CD14-positive monocyte (primary cell): Measurements from ENCODE around the gene ULK4. TPM values are rescaled to one million over a fixed set of nuclear protein-coding genes. Genes with fewer than 3 reads are reported as not detected.
A peak's percentile ranks its signal among the peaks of the same experiment; 100 is the strongest.

ENCODE experiments used
- DNase-seq, 3 donors: peaks; one replicate each; pipeline ENCODE4 v3.0.0-alpha.2; 2011 to 2022
- H2AFZ ChIP-seq: 2 replicates; pipeline ENCODE4 v1.6.0; 2012; ENCODE audit warnings: mild to moderate bottlenecking, low read depth, low read length, inconsistent platforms; ENCODE audit not compliant: insufficient read depth, poor library complexity, severe bottlenecking
- H3K27ac ChIP-seq, 2 donors: 1 replicate in 1 of 2; 2 replicates in 1 of 2; pipeline ENCODE4 v1.5.1; 2012 to 2013; ENCODE audit warnings: low read length in 2 of 2, control low read depth in 1 of 2, inconsistent platforms in 1 of 2, low read depth in 1 of 2, mild to moderate bottlenecking in 1 of 2
- H3K27me3 ChIP-seq, 2 donors: one replicate each; pipeline versions ENCODE4 v1.6.0 to v1.6.1; 2011 to 2013; ENCODE audit warnings: low read length in 2 of 2; ENCODE audit not compliant: control insufficient read depth in 2 of 2, insufficient read depth in 2 of 2
- H3K36me3 ChIP-seq, 2 donors: replicated peaks in 1 of 2; 1 replicate in 1 of 2; 2 replicates in 1 of 2; pipeline versions ENCODE4 v1.5.1 to v1.6.1; 2012 to 2013; ENCODE audit warnings: low read length in 2 of 2, control low read depth in 1 of 2, inconsistent platforms in 1 of 2, mild to moderate bottlenecking in 1 of 2; ENCODE audit not compliant: insufficient read depth in 2 of 2, control insufficient read depth in 1 of 2
- H3K4me1 ChIP-seq, 2 donors: 1 replicate in 1 of 2; 2 replicates in 1 of 2; pipeline versions ENCODE4 v1.5.1 to v1.6.1; 2012 to 2013; ENCODE audit warnings: low read length in 2 of 2, control low read depth in 1 of 2, inconsistent platforms in 1 of 2, mild to moderate bottlenecking in 1 of 2, moderate library complexity in 1 of 2; ENCODE audit not compliant: insufficient read depth in 2 of 2, control insufficient read depth in 1 of 2
- H3K4me2 ChIP-seq: replicated peaks from 2 replicates; pipeline ENCODE3; 2012; ENCODE audit warnings: low read length, moderate library complexity, mild to moderate bottlenecking; ENCODE audit not compliant: poor library complexity, severe bottlenecking; ENCODE audit errors: extremely low read depth
- H3K4me3 ChIP-seq, 3 experiments: fragments of 200-600 bp in 1 of 3; sonication (generic) in 1 of 3; replicated peaks in 1 of 3; 1 replicate in 2 of 3; 2 replicates in 1 of 3; pipeline ENCODE4 v1.5.1; 2011 to 2013; ENCODE audit warnings: low read length in 3 of 3, mild to moderate bottlenecking in 3 of 3, control low read depth in 2 of 3, low read depth in 2 of 3, inconsistent platforms in 1 of 3, moderate library complexity in 1 of 3
- H3K79me2 ChIP-seq: 2 replicates; pipeline ENCODE4 v1.6.0; 2012; ENCODE audit warnings: mild to moderate bottlenecking, control low read depth, inconsistent platforms, low read length, moderate library complexity; ENCODE audit not compliant: insufficient read depth
- H3K9ac ChIP-seq: 2 replicates; pipeline ENCODE4 v1.6.0; 2017; ENCODE audit warnings: low read length, mild to moderate bottlenecking; ENCODE audit not compliant: insufficient read depth, poor library complexity, severe bottlenecking
- H3K9me3 ChIP-seq, 2 donors: replicated peaks in 1 of 2; 1 replicate in 1 of 2; 2 replicates in 1 of 2; pipeline versions ENCODE4 v1.5.1 to v1.6.1; 2012 to 2013; ENCODE audit warnings: low read length in 2 of 2, control low read depth in 1 of 2; ENCODE audit not compliant: control insufficient read depth in 1 of 2, insufficient read depth in 1 of 2
- H4K20me1 ChIP-seq: 2 replicates; pipeline ENCODE4 v1.6.0; 2012; ENCODE audit warnings: mild to moderate bottlenecking, low read length, control low read depth, moderate library complexity; ENCODE audit not compliant: insufficient read depth
- H3K27ac Mint-ChIP-seq, 7 donors: one replicate each; pipeline ENCODE4 v1.8.0; 2020; ENCODE audit warnings: mild to moderate bottlenecking in 7 of 7, mixed read lengths in 7 of 7, moderate library complexity in 6 of 7, inconsistent platforms in 2 of 7
- H3K27me3 Mint-ChIP-seq, 3 donors: one replicate each; pipeline ENCODE4 v1.8.0; 2021 to 2022; ENCODE audit warnings: low read depth in 3 of 3, mild to moderate bottlenecking in 3 of 3, mixed read lengths in 3 of 3, moderate library complexity in 3 of 3, inconsistent platforms in 1 of 3
- H3K36me3 Mint-ChIP-seq, 2 donors: one replicate each; pipeline ENCODE4 v1.8.0; 2020; ENCODE audit warnings: mixed read lengths in 2 of 2, inconsistent platforms in 1 of 2, mild to moderate bottlenecking in 1 of 2
- H3K4me1 Mint-ChIP-seq: one replicate; pipeline ENCODE4 v1.8.0; 2020; ENCODE audit warnings: mild to moderate bottlenecking, mixed read lengths
- H3K4me3 Mint-ChIP-seq, 2 donors: one replicate each; pipeline ENCODE4 v1.8.0; 2020; ENCODE audit warnings: mild to moderate bottlenecking in 2 of 2, mixed read lengths in 2 of 2, moderate library complexity in 1 of 2
- H3K9me3 Mint-ChIP-seq, 7 donors: one replicate each; pipeline ENCODE4 v1.8.0; 2020 to 2022; ENCODE audit warnings: mixed read lengths in 7 of 7, mild to moderate bottlenecking in 6 of 7, moderate library complexity in 6 of 7, inconsistent platforms in 2 of 7
- CTCF ChIP-seq: fragments of 200-600 bp; IDR thresholded peaks from one replicate; pipeline ENCODE4 v1.8.0; 2022; ENCODE audit warnings: antibody characterized with exemption, mild to moderate bottlenecking
- WGBS: methylation state at CpG from one replicate; pipeline ENCODE4 v1.1.5; 2013; ENCODE audit warnings: missing lambda C conversion rate; ENCODE audit not compliant: insufficient coverage; 5-methylcytosine and 5-hydroxymethylcytosine counted together
- intact Hi-C, 2 donors: fragments of 100-400 bp; cut with micrococcal nuclease; formaldehyde crosslinking; loops; one replicate each; pipeline versions ENCODE4 v1.15.0 to v1.15.1; 2023
- polyA plus RNA-seq, 3 donors: library from polyadenylated mRNA; depleted of rRNA in 1 of 3; unstranded in 2 of 3; stranded (reverse) in 1 of 3; fragments of 300-500 nt in 2 of 3; fragments of >200 nt in 1 of 3; fragmentation: Illumina TruSeq in 2 of 3; gene quantifications; 1 replicate in 2 of 3; 2 replicates in 1 of 3; pipeline ENCODE4 v1.2.3, GENCODE V29; 2012 to 2021

The ULK4 gene
- polyA plus RNA-seq, 3 donors, result 6.7 to 14.0 (median 11.8) TPM

GRCh38 chr3:41208507-41209220 is 753.2 kb downstream of the ULK4 start:
- Mint-ChIP-seq H3K27me3 (no peaks in the 10 kb centered on the region), H3K27ac (peak overlapping the region in 5 of 7 donors; percentile 21 to 35 (median 26)), H3K9me3 (peaks cover 0 to 4% (median 0%) of the 10 kb centered on the region in 7 donors), H3K4me3 (no peak overlapping the region), H3K4me1 (peaks cover 72% of the 10 kb centered on the region), H3K36me3 (peaks cover 14 to 31% of the 10 kb centered on the region in 2 donors)
- DNase-seq, result no peak
- Histone ChIP-seq H3K27me3 (no peaks in the 10 kb centered on the region), H2AFZ (no peak overlapping the region), H3K27ac (no peak overlapping the region), H3K36me3 (no peaks in the 10 kb centered on the region), H3K79me2 (peaks cover 100% of the 10 kb centered on the region), H3K4me2 (no peak overlapping the region), H3K4me1 (peaks cover 8 to 26% of the 10 kb centered on the region in 2 donors), H3K4me3 (no peak overlapping the region), H3K9me3 (no peaks in the 10 kb centered on the region), H4K20me1 (peaks cover 100% of the 10 kb centered on the region), H3K9ac (no peak overlapping the region)
- no peak for TF ChIP-seq CTCF
- intact Hi-C loops, result loop anchor here in 1 of 2 donors (10.0 kb wide), 1 partner anchor 234 kb away; no protein-coding TSS in a partner anchor
- 92% methylated on average over 4 of the region's 7 CpGs for WGBS

GRCh38 chr3:41207355-41207754 is 754.5 kb downstream of the ULK4 start:
- H3K9me3 Mint-ChIP-seq, result peaks cover 0 to 4% (median 0%) of the 10 kb centered on the region in 7 donors
- no CpG with 5 or more reads among the region's 1 CpG for WGBS
- H3K36me3 Mint-ChIP-seq, result peaks cover 11 to 34% of the 10 kb centered on the region in 2 donors
- Histone ChIP-seq H2AFZ (no peak overlapping the region), H3K9ac (no peak overlapping the region), H3K4me2 (no peak overlapping the region), H3K27ac (peak overlapping the region in 1 of 2 donors; percentile 41), H3K9me3 (no peaks in the 10 kb centered on the region), H3K4me1 (peaks cover 13 to 39% of the 10 kb centered on the region in 2 donors), H3K4me3 (no peak overlapping the region), H3K27me3 (no peaks in the 10 kb centered on the region), H3K79me2 (peaks cover 100% of the 10 kb centered on the region), H4K20me1 (peaks cover 100% of the 10 kb centered on the region), H3K36me3 (no peaks in the 10 kb centered on the region)
- no peak for TF ChIP-seq CTCF
- H3K27ac Mint-ChIP-seq, result peak overlapping the region in 4 of 7 donors; percentile 32 to 73 (median 66)
- peak in 2 of 3 donors; percentile 23 to 26 for DNase-seq
- peaks cover 69% of the 10 kb centered on the region for H3K4me1 Mint-ChIP-seq
- intact Hi-C loops, result loop anchor here in 1 of 2 donors (10.0 kb wide), 1 partner anchor 233 kb away; no protein-coding TSS in a partner anchor
- no peak overlapping the region for H3K4me3 Mint-ChIP-seq
- no peaks in the 10 kb centered on the region for H3K27me3 Mint-ChIP-seq
